HG03108 (cell line): Measurements from ENCODE around the gene EZR.

Source experiments
- ATAC-seq: cut with Tn5 transposase; IDR thresholded peaks from one replicate; pipeline ENCODE4 v1.9.1; 2021; ENCODE audit warnings: moderate library complexity; ENCODE audit not compliant: unreplicated experiment

The EZR gene

GRCh38 chr6:158780246-158780884 lies 38.8 kb downstream of the EZR start:
- ATAC-seq: no peak

- no peak for ATAC-seq
Observed at GRCh38 chr6:158778005-158778527, 41.1 kb downstream of the EZR start.

- no peak for ATAC-seq
Observed at GRCh38 chr6:158777510-158777909, 41.7 kb downstream of the EZR start.

- no peak for ATAC-seq
Observed at GRCh38 chr6:158776737-158777136, 42.4 kb downstream of the EZR start.

GRCh38 chr6:158775832-158776231 lies 43.3 kb downstream of the EZR start:
- no peak for ATAC-seq

- no peak for ATAC-seq
Observed at GRCh38 chr6:158774717-158775449, 44.3 kb downstream of the EZR start.

GRCh38 chr6:158773581-158774449 lies 45.4 kb downstream of the EZR start:
- ATAC-seq: no peak

- ATAC-seq: no peak
Observed at GRCh38 chr6:158772851-158773371, 46.3 kb downstream of the EZR start.

- no peak for ATAC-seq
Observed at GRCh38 chr6:158772172-158772571, 47.0 kb downstream of the EZR start.

- no peak for ATAC-seq
Observed at GRCh38 chr6:158771399-158772152, 47.6 kb downstream of the EZR start.

- ATAC-seq: no peak
Observed at GRCh38 chr6:158770533-158771330, 48.4 kb downstream of the EZR start.

- ATAC-seq: no peak
Observed at GRCh38 chr6:158769771-158770432, 49.3 kb downstream of the EZR start.

GRCh38 chr6:158769234-158769770 lies 49.9 kb downstream of the EZR start:
- ATAC-seq: no peak

- no peak for ATAC-seq
Observed at GRCh38 chr6:158768436-158768835, 50.7 kb downstream of the EZR start.

GRCh38 chr6:158767709-158768108 lies 51.5 kb downstream of the EZR start:
- no peak for ATAC-seq

- ATAC-seq: no peak
Observed at GRCh38 chr6:158766621-158767455, 52.3 kb downstream of the EZR start.

GRCh38 chr6:158765499-158766068 lies 53.6 kb downstream of the EZR start:
- no peak for ATAC-seq

- no peak for ATAC-seq
Observed at GRCh38 chr6:158764926-158765325, 54.2 kb downstream of the EZR start.
